Muscle of arm (tissue), 14 donors: ENCODE measurements around the gene DKK1. TPM values are rescaled to one million over a fixed set of nuclear protein-coding genes. Genes with fewer than 3 reads are reported as not detected.

Experiments
- DNase-seq: peaks from one replicate; pipeline ENCODE4 v3.0.0-alpha.2; 2013
- long read RNA-seq, 11 donors: transcript quantifications; one replicate each; lab custom pipeline, GENCODE V29; 2026
- polyA plus RNA-seq, 12 donors: library from polyadenylated mRNA; unstranded; fragments of 120-200 nt; gene quantifications; one replicate each; pipeline ENCODE4 v1.2.1, GENCODE V29; 2013; ENCODE audit not compliant: insufficient read length in 12 of 12

DKK1 gene
- polyA plus RNA-seq: 10 to 100 TPM in 2 of 12 donors, 1 to 10 TPM in 3, under 1 TPM in 5, not detected in 2; 0.27 to 12.0 (median 0.94) TPM
- long read RNA-seq, donor 1: 0 reads
- long read RNA-seq, donor 2: 0 reads
- long read RNA-seq, donor 3: 0 reads
- long read RNA-seq, donor 4: 0 reads
- long read RNA-seq, donor 5: 0 reads
- long read RNA-seq, donor 6: 0 reads
- long read RNA-seq, donor 7: 0 reads
- long read RNA-seq, donor 8: 0 reads
- long read RNA-seq, donor 9, partial matches to known transcripts: 0 of 1 reads
- long read RNA-seq, donor 9, other reads (novel, unspliced or antisense): 0 of 1 reads
- long read RNA-seq, donor 10: 0 reads
- long read RNA-seq, donor 11, partial matches to known transcripts: 0 of 2 reads
- long read RNA-seq, donor 11, other reads (novel, unspliced or antisense): 0 of 2 reads

- DNase-seq: no peak
Measured at GRCh38 chr10:52313933-52314821, at the start of gene DKK1. Gene DKK1 (plus strand): TSS chr10:52314281. CDS start chr10:52314435, 154 bp downstream.

GRCh38 chr10:52265131-52265926 is 48.8 kb upstream of the DKK1 start:
- DNase-seq: no peak

- no peak for DNase-seq
Measured at GRCh38 chr10:52266858-52267257, 47.2 kb upstream of the DKK1 start.

GRCh38 chr10:52268790-52269189 is 45.3 kb upstream of the DKK1 start:
- no peak for DNase-seq

GRCh38 chr10:52269233-52269632 is 44.8 kb upstream of the DKK1 start:
- no peak for DNase-seq

- no peak for DNase-seq
Measured at GRCh38 chr10:52276163-52276562, 37.9 kb upstream of the DKK1 start.

- DNase-seq: no peak
Measured at GRCh38 chr10:52276986-52277385, 37.1 kb upstream of the DKK1 start.

GRCh38 chr10:52279546-52279945 is 34.5 kb upstream of the DKK1 start:
- DNase-seq: no peak

GRCh38 chr10:52280051-52280450 is 34.0 kb upstream of the DKK1 start:
- DNase-seq: no peak

GRCh38 chr10:52283174-52283573 is 30.9 kb upstream of the DKK1 start:
- DNase-seq: no peak

- no peak for DNase-seq
Measured at GRCh38 chr10:52284416-52285013, 29.6 kb upstream of the DKK1 start.

GRCh38 chr10:52287866-52288265 is 26.2 kb upstream of the DKK1 start:
- no peak for DNase-seq

GRCh38 chr10:52297747-52298146 is 16.3 kb upstream of the DKK1 start:
- no peak for DNase-seq

GRCh38 chr10:52300599-52301277 is 13.3 kb upstream of the DKK1 start:
- no peak for DNase-seq

GRCh38 chr10:52308251-52309031 is 5.6 kb upstream of the DKK1 start:
- DNase-seq: peak; percentile 73

GRCh38 chr10:52312942-52313255 is 1.2 kb upstream of the DKK1 start:
- no peak for DNase-seq

GRCh38 chr10:52313256-52313932 is 687 bp upstream of the DKK1 start:
- DNase-seq: no peak

- no peak for DNase-seq
Measured at GRCh38 chr10:52314822-52315552, 906 bp downstream of the DKK1 start.

GRCh38 chr10:52316001-52316400 is 1.9 kb downstream of the DKK1 start:
- no peak for DNase-seq
